Measurements from ENCODE around the gene SEMA3C. TPM values are rescaled to one million over a fixed set of nuclear protein-coding genes. Genes with fewer than 3 reads are reported as not detected.

The SEMA3C gene
- total RNA-seq, 1 donor from 2014 or later: 91.3 TPM

DNA sequence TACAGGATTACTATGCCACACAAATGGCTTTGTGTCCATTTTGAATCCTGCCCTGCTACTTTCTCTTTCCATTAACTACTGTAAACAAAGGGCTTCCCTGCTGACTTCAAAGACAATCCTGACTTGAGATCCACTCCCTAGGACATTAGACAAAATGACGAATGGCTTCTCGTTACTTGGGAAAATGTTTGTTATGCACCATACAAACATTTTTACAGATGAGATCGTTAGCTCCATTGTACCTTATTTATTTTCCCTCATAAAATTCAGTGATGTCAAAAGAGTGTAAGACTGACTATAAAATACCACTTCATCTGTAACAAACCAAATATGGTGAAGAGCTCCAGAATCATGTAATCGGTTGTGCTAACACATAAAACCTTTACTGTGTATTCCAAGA is 158.6 kb downstream of the SEMA3C start:
- H3K27ac Mint-ChIP-seq (ENCODE audit: unreplicated experiment): no peak overlapping the region
- H3K4me1 Mint-ChIP-seq (ENCODE audit: low read depth, unreplicated experiment): no peaks in the 10 kb centered on the region
- no peak overlapping the region for H3K4me3 Mint-ChIP-seq (ENCODE audit: unreplicated experiment)
- no peaks in the 10 kb centered on the region for H3K36me3 Mint-ChIP-seq (ENCODE audit: unreplicated experiment)
- no peaks in the 10 kb centered on the region for H3K9me3 Mint-ChIP-seq (ENCODE audit: unreplicated experiment)
- no peak for DNase-seq
- TF ChIP-seq, protein P1, sequence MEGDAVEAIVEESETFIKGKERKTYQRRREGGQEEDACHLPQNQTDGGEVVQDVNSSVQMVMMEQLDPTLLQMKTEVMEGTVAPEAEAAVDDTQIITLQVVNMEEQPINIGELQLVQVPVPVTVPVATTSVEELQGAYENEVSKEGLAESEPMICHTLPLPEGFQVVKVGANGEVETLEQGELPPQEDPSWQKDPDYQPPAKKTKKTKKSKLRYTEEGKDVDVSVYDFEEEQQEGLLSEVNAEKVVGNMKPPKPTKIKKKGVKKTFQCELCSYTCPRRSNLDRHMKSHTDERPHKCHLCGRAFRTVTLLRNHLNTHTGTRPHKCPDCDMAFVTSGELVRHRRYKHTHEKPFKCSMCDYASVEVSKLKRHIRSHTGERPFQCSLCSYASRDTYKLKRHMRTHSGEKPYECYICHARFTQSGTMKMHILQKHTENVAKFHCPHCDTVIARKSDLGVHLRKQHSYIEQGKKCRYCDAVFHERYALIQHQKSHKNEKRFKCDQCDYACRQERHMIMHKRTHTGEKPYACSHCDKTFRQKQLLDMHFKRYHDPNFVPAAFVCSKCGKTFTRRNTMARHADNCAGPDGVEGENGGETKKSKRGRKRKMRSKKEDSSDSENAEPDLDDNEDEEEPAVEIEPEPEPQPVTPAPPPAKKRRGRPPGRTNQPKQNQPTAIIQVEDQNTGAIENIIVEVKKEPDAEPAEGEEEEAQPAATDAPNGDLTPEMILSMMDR (IDR thresholded peaks at IDR 0.05; ENCODE audit: partially characterized antibody, unreplicated experiment): no peak
- H3K27me3 Mint-ChIP-seq (ENCODE audit: unreplicated experiment): no peaks in the 10 kb centered on the region

DNA sequence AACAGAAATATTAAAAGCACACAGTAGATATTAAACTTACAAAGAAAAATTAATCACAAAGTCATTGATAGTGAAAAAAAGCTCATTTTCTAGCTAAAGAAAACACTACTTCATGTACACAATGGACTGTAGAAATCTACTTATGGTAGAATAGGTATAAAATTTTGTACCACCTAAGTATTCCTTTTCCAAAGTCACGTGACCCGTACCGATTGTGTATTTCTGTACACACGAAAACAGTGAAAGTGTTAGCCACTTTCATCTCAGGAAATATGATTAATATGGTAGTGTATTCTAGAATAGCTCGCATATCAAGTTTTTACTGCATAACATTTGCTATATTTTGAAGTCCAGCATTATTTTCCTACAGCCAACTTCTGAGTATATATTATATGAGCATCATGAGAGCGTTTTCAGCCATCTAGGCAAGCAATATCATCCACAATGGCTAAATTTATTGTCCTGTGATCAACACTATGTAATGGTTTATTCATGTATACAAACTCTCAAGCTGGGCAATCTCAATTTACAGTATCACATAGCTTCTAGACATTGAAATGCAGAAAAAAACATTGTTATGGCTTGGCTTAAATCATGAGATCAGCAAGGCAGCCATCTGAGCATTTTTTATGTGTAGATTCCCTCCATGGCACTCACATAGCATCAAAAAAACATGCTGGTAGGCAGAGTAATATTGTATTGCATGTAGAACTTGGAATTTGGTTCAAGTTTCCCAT is 165.7 kb downstream of the SEMA3C start:
- Mint-ChIP-seq H3K4me1 (ENCODE audit: low read depth, unreplicated experiment) (peaks cover 7% of the 10 kb centered on the region), H3K4me3 (ENCODE audit: unreplicated experiment) (no peak overlapping the region), H3K36me3 (ENCODE audit: unreplicated experiment) (no peaks in the 10 kb centered on the region), H3K27me3 (ENCODE audit: unreplicated experiment) (no peaks in the 10 kb centered on the region), H3K9me3 (ENCODE audit: unreplicated experiment) (no peaks in the 10 kb centered on the region), H3K27ac (ENCODE audit: unreplicated experiment) (no peak overlapping the region)
- DNase-seq: no peak
- TF ChIP-seq, protein P1 (IDR thresholded peaks at IDR 0.05; ENCODE audit: partially characterized antibody, unreplicated experiment): no peak

- Mint-ChIP-seq H3K27me3 (ENCODE audit: unreplicated experiment) (no peaks in the 10 kb centered on the region), H3K4me3 (ENCODE audit: unreplicated experiment) (no peak overlapping the region), H3K9me3 (ENCODE audit: unreplicated experiment) (no peaks in the 10 kb centered on the region), H3K27ac (ENCODE audit: unreplicated experiment) (no peak overlapping the region), H3K36me3 (ENCODE audit: unreplicated experiment) (no peaks in the 10 kb centered on the region), H3K4me1 (ENCODE audit: low read depth, unreplicated experiment) (peaks cover 11% of the 10 kb centered on the region)
- TF ChIP-seq, protein P1 (IDR thresholded peaks at IDR 0.05; ENCODE audit: partially characterized antibody, unreplicated experiment): no peak
- no peak for DNase-seq
These were observed 169.6 kb downstream of the SEMA3C start for GRCh38 chr7:80749270-80749669.

DNA sequence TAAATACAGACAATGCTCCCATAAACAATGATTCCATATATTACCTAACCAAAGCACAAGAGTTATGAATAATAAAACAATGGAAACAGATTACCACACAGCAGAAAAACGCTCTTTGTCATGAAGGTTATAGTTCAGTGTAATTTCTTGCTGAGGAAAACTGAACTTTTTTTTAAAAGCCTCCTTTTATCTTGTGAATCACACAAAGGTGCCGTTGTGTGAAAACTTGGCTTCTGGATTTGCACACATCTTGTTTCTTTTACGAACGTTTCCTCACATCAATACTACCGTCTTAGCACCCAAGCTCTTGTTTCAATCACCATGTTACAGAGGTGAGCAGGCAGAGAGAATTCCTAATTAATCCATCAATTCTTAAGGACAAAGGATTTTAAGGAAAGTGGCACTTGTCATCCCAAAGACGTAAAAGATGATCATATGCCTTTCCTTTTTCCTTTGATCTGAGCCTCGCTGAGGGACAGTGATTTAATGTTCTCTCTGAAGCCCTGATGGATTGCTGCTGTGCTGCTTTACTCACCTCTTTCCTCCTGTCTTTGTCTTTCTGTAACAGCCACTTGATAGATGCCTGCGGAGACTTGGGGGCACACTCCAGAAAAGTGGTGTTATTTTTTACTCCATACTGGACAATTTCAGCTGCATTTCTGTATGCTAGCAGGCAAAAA is 170.3 kb downstream of the SEMA3C start:
- H3K36me3 Mint-ChIP-seq (ENCODE audit: unreplicated experiment): no peaks in the 10 kb centered on the region
- TF ChIP-seq, protein P1 (IDR thresholded peaks at IDR 0.05; ENCODE audit: partially characterized antibody, unreplicated experiment): no peak
- no peak for DNase-seq

More for the DNA sequence above, 170.3 kb downstream of the SEMA3C start:
- Mint-ChIP-seq H3K27me3 (ENCODE audit: unreplicated experiment) (no peaks in the 10 kb centered on the region), H3K27ac (ENCODE audit: unreplicated experiment) (no peak overlapping the region), H3K4me1 (ENCODE audit: low read depth, unreplicated experiment) (peaks cover 11% of the 10 kb centered on the region), H3K9me3 (ENCODE audit: unreplicated experiment) (no peaks in the 10 kb centered on the region), H3K4me3 (ENCODE audit: unreplicated experiment) (no peak overlapping the region)

All from glutamatergic neuron (in vitro differentiated cells).